ENCODE measurements around the gene RHBDF1. TPM values are rescaled to one million over a fixed set of nuclear protein-coding genes. Genes with fewer than 3 reads are reported as not detected.

Gene RHBDF1
- total RNA-seq, 1 donor from 2014 or later = 29.1 TPM

GRCh38 chr16:94918-95265 lies 22.5 kb upstream of the RHBDF1 start:
- no peak for DNase-seq

GRCh38 chr16:92431-93339 lies 20.3 kb upstream of the RHBDF1 start:
- DNase-seq = no peak

- DNase-seq = no peak
Observed at GRCh38 chr16:91484-91883, 19.1 kb upstream of the RHBDF1 start.

GRCh38 chr16:89391-90302 lies 17.2 kb upstream of the RHBDF1 start:
- no peak for DNase-seq

GRCh38 chr16:88613-89012 lies 16.2 kb upstream of the RHBDF1 start:
- DNase-seq = no peak

GRCh38 chr16:86483-86952 lies 14.1 kb upstream of the RHBDF1 start:
- no peak for DNase-seq

GRCh38 chr16:85865-86264 lies 13.4 kb upstream of the RHBDF1 start:
- no peak for DNase-seq

GRCh38 chr16:85407-85782 lies 13.0 kb upstream of the RHBDF1 start:
- no peak for DNase-seq

- DNase-seq = no peak
Observed at GRCh38 chr16:84718-85406, 12.4 kb upstream of the RHBDF1 start.

- no peak for DNase-seq
Observed at GRCh38 chr16:83781-84615, 11.6 kb upstream of the RHBDF1 start.

GRCh38 chr16:83060-83603 lies 10.7 kb upstream of the RHBDF1 start:
- DNase-seq = no peak

GRCh38 chr16:79151-80054 lies 7.0 kb upstream of the RHBDF1 start:
- DNase-seq = no peak

GRCh38 chr16:78444-79150 lies 6.2 kb upstream of the RHBDF1 start:
- DNase-seq = no peak

- DNase-seq = peak; percentile 64
Observed at GRCh38 chr16:77807-78443, 5.5 kb upstream of the RHBDF1 start, which contains the start of gene MPG. Gene MPG, plus strand, starts transcription at chr16:78225. Its CDS starts 85 bp downstream, at chr16:78310.

GRCh38 chr16:77273-77806 lies 4.9 kb upstream of the RHBDF1 start:
- DNase-seq = peak; percentile 15

GRCh38 chr16:76535-77272 lies 4.3 kb upstream of the RHBDF1 start:
- DNase-seq = peak; percentile 49

GRCh38 chr16:75580-76501 lies 3.4 kb upstream of the RHBDF1 start:
- peak; percentile 61 for DNase-seq

Measured in skin of body (tissue), 2 donors.